Sigmoid colon (tissue), 4 donors: Measurements from ENCODE around the gene MOB3B.

ENCODE experiments used
- CTCF ChIP-seq, 4 experiments: fragments of 450-650 bp in 3 of 4; fragments of 200-600 bp in 1 of 4; IDR thresholded peaks; one replicate each; pipeline ENCODE4 v1.5.1; 2016 to 2019; ENCODE audit warnings: antibody characterized with exemption in 4 of 4, mild to moderate bottlenecking in 3 of 4, moderate library complexity in 2 of 4
- POLR2A ChIP-seq, 2 donors: fragments of 450-650 bp; IDR thresholded peaks; one replicate each; pipeline ENCODE4 v1.6.1; 2016; ENCODE audit warnings: antibody characterized with exemption in 2 of 2, mild to moderate bottlenecking in 2 of 2, moderate library complexity in 2 of 2
- POLR2AphosphoS5 ChIP-seq, 4 donors: sonication (generic); formaldehyde crosslinking; IDR thresholded peaks; one replicate each; pipeline ENCODE4 v1.6.1; 2017; ENCODE audit warnings: antibody characterized with exemption in 4 of 4

GRCh38 chr9:27367175-27367798, 162.3 kb downstream of the MOB3B start:
- TF ChIP-seq POLR2A (IDR thresholded peaks at IDR 0.05) (no peak), CTCF (IDR thresholded peaks at IDR 0.05) (no peak), POLR2AphosphoS5 (IDR thresholded peaks at IDR 0.05) (no peak)
